OCI-LY1 (cell line): ENCODE results near the gene GAK.

Source experiments
- H2AFZ ChIP-seq: fragments of 200-600 bp; sonication (generic), shearing (Covaris generic); 2 replicates; pipeline ENCODE4 v1.6.0; 2014; ENCODE audit warnings: antibody characterized with exemption, mild to moderate bottlenecking, low read length
- H3F3A ChIP-seq: fragments of 200-600 bp; sonication (generic), shearing (Covaris generic); 2 replicates; pipeline ENCODE4 v1.6.0; 2014; ENCODE audit warnings: mild to moderate bottlenecking, antibody characterized with exemption, low read length, moderate library complexity; ENCODE audit not compliant: insufficient read depth
- H3K27ac ChIP-seq: fragments of 200-600 bp; sonication (generic); 2 replicates; pipeline ENCODE4 v1.5.1; 2014; ENCODE audit warnings: low read length, mixed run types, mild to moderate bottlenecking, low read depth; ENCODE audit not compliant: poor library complexity, severe bottlenecking
- H3K27me3 ChIP-seq: fragments of 200-600 bp; sonication (generic); 2 replicates; pipeline ENCODE4 v1.6.0; 2014; ENCODE audit warnings: antibody characterized with exemption, mild to moderate bottlenecking, low read length, moderate library complexity; ENCODE audit not compliant: insufficient read depth
- H3K36me3 ChIP-seq: fragments of 200-600 bp; sonication (generic); 2 replicates; pipeline ENCODE4 v1.6.1; 2014; ENCODE audit warnings: mild to moderate bottlenecking, antibody characterized with exemption, low read length, moderate library complexity, mixed read lengths; ENCODE audit not compliant: insufficient read depth
- H3K4me1 ChIP-seq: fragments of 200-600 bp; sonication (generic); 2 replicates; pipeline ENCODE4 v1.5.1; 2014; ENCODE audit warnings: mild to moderate bottlenecking, low read length, moderate library complexity; ENCODE audit not compliant: insufficient read depth, severe bottlenecking
- H3K4me2 ChIP-seq: fragments of 200-600 bp; sonication (generic), shearing (Covaris generic); 2 replicates; pipeline ENCODE4 v1.6.1; 2014; ENCODE audit warnings: low read length
- H3K4me3 ChIP-seq: fragments of 200-600 bp; sonication (generic); 2 replicates; pipeline ENCODE4 v1.5.1; 2014; ENCODE audit warnings: low read length, low read depth, mild to moderate bottlenecking, mixed read lengths; ENCODE audit not compliant: poor library complexity, severe bottlenecking
- H3K79me2 ChIP-seq: fragments of 200-600 bp; shearing (Covaris generic); 2 replicates; pipeline ENCODE4 v1.6.1; 2016; ENCODE audit warnings: mixed run types, low read length, mixed read lengths; ENCODE audit not compliant: insufficient read depth
- H3K9ac ChIP-seq: fragments of 200-600 bp; sonication (generic), shearing (Covaris generic); 2 replicates; pipeline ENCODE4 v1.6.1; 2014; ENCODE audit warnings: mild to moderate bottlenecking, low read length, mixed read lengths
- H3K9me2 ChIP-seq: fragments of 200-600 bp; sonication (generic), shearing (Covaris generic); 2 replicates; pipeline ENCODE4 v1.6.1; 2014; ENCODE audit warnings: low read depth, mild to moderate bottlenecking, low read length, mixed read lengths
- H3K9me3 ChIP-seq: fragments of 200-600 bp; shearing (Covaris generic); 2 replicates; pipeline ENCODE4 v1.6.1; 2014; ENCODE audit warnings: low read length, mixed read lengths
- H4K20me1 ChIP-seq: fragments of 200-600 bp; sonication (generic), shearing (Covaris generic); 2 replicates; pipeline ENCODE4 v1.6.0; 2016; ENCODE audit warnings: mild to moderate bottlenecking, low read length; ENCODE audit not compliant: insufficient read depth
- CTCF ChIP-seq: fragments of 200-600 bp; sonication (generic), shearing (Covaris generic); IDR thresholded peaks from 2 replicates; pipeline ENCODE4 v1.5.1; 2017; ENCODE audit warnings: mild to moderate bottlenecking, antibody characterized with exemption, low read length, moderate library complexity, mixed read lengths
- EZH2 ChIP-seq: fragments of 200-600 bp; sonication (generic), shearing (Covaris generic); IDR thresholded peaks from 2 replicates; pipeline ENCODE4 v1.8.0; 2017; ENCODE audit warnings: borderline replicate concordance, mixed run types, mild to moderate bottlenecking, antibody characterized with exemption, low read length, moderate library complexity, mixed read lengths

Gene GAK

GRCh38 chr4:821631-822030, 110.5 kb downstream of the GAK start:
- Histone ChIP-seq H3K9me3 (no peaks in the 10 kb centered on the region), H3F3A (no peaks in the 10 kb centered on the region), H3K79me2 (no peaks in the 10 kb centered on the region), H3K9ac (no peak overlapping the region), H2AFZ (no peak overlapping the region), H3K9me2 (no peaks in the 10 kb centered on the region), H3K4me3 (no peak overlapping the region), H3K36me3 (no peaks in the 10 kb centered on the region), H3K27ac (no peak overlapping the region), H3K27me3 (no peaks in the 10 kb centered on the region), H3K4me1 (no peaks in the 10 kb centered on the region), H4K20me1 (no peaks in the 10 kb centered on the region), H3K4me2 (no peak overlapping the region)
- no peak for TF ChIP-seq CTCF

- Histone ChIP-seq H3K4me2 (no peak overlapping the region), H3K79me2 (no peaks in the 10 kb centered on the region), H3F3A (no peaks in the 10 kb centered on the region), H3K36me3 (no peaks in the 10 kb centered on the region), H3K9ac (no peak overlapping the region), H2AFZ (no peak overlapping the region), H3K27me3 (no peaks in the 10 kb centered on the region), H4K20me1 (no peaks in the 10 kb centered on the region), H3K9me3 (no peaks in the 10 kb centered on the region), H3K4me1 (no peaks in the 10 kb centered on the region), H3K9me2 (no peaks in the 10 kb centered on the region), H3K27ac (no peak overlapping the region), H3K4me3 (no peak overlapping the region)
- TF ChIP-seq CTCF = no peak
- no peak for TF ChIP-seq EZH2
Observed at GRCh38 chr4:821181-821591, 110.9 kb downstream of the GAK start.

GRCh38 chr4:820230-821172, 111.6 kb downstream of the GAK start:
- Histone ChIP-seq H3K27ac (no peak overlapping the region), H3K27me3 (no peaks in the 10 kb centered on the region)

More at GRCh38 chr4:820230-821172, 111.6 kb downstream of the GAK start:
- Histone ChIP-seq H3K9me2 (no peaks in the 10 kb centered on the region), H3K4me2 (no peak overlapping the region), H3F3A (no peaks in the 10 kb centered on the region), H3K9me3 (no peaks in the 10 kb centered on the region), H3K9ac (no peak overlapping the region), H3K36me3 (no peaks in the 10 kb centered on the region), H3K4me1 (no peaks in the 10 kb centered on the region), H4K20me1 (no peaks in the 10 kb centered on the region), H3K79me2 (no peaks in the 10 kb centered on the region), H2AFZ (no peak overlapping the region), H3K4me3 (no peak overlapping the region)
- no peak for TF ChIP-seq EZH2
- TF ChIP-seq CTCF = no peak
